NCI-H2081 treated with DMSO at 0.1 percent for 48 hours (cell line): Measurements from ENCODE around the gene NGEF.

Experiments used
- DNase-seq: peaks from one replicate; lab custom pipeline; 2025; lab: John Stamatoyannopoulos, UW

NGEF gene

DNA sequence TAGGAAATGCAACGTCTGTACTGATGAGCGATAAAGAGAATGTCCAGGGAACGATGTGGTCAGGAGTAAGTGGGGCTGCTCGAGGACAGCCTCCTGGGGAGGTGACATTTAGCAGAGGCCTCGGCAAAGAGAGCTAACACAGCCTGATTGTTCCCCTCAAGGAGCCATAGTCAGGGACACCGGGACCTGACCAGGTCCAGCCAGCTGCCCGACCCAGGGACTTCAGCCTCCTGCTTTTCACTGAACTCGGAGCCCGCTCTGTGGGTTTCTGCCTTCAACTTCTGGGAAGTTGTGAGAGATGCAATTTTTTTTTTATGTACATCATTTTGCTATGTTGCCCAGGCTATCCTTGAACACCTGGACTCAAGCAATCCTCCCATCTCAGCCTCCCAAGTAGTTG, 29.5 kb upstream of the NGEF start:
- no peak for DNase-seq

DNA sequence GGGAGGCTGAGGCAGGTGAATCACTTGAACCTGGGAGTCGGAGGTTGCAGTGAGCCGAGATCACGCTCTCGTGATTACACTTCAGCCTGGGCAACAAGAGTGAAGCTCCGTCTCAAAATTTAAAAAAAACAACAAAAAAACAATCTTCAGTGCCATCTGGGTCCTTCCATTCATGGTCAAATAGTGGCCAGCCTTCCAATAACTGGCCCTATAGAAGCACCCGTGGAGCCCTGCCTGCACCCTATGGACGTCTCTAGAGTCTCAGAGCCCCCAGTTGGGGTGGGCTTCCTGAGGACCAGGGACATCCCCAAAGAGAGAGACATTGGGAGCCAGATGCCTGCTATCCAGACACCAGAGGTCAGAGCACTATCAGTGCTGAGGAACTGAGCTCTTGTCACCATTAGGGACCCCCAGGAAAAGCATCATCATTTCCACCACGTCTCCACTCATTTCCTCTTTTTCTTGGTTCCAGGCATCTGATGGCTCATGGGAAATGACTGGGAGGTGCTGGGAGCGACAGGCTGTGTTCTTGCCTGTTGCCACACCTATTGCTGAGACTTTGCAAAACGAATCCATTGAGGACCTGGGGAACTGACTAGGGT, 28.8 kb upstream of the NGEF start:
- no peak for DNase-seq

DNA sequence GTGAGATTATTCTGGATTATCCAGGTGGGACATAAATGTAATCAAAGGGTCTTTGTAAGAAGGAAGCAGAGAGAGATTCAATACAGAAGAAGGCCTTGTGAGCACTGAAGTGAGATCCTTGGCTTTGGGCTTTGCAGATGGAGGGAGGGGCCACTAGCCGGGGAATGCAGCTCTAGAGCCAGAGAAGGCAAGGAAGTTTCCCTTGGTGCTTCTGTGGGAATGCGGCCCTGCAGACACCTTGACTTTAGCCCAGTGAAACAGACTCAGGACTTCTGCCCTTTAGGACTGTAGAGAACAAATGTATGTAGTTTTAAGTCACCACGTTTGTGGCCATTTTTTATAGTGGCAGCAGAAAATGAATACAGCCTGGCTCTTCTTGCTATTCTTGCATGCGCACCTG, 27.5 kb upstream of the NGEF start:
- DNase-seq: no peak

DNA sequence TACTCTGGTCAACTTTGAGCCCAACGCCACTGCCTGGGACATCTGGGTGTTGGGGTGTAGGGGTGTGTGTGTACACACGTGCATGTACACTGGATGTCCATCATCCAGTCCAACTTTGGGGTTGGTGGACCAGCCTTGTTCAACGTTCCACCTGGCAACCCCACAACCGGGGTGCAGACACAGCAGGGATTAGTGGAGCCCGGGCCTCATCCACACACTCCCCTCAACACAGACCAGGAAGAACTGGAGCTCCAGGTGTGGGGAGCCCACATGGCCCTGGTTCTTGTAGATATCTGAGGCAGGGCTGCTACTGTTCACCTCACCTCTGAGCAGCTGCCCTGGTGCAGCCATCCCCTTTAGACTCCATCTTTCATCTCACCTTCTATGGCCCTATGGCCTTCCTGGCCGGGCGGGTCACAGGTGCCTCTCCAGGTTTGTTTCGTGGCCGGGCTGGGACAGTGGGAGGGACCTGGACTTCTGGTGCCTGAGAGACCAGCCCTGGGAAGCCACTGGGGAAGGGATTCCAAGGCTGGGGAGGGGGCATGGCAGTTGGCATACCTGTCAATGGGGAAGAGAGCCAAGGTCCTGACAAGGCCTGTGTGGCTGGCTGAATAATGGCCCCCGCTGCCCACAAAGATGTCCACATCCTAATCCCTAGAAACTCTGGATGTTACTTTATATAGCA, 26.9 kb upstream of the NGEF start:
- DNase-seq: no peak

DNA sequence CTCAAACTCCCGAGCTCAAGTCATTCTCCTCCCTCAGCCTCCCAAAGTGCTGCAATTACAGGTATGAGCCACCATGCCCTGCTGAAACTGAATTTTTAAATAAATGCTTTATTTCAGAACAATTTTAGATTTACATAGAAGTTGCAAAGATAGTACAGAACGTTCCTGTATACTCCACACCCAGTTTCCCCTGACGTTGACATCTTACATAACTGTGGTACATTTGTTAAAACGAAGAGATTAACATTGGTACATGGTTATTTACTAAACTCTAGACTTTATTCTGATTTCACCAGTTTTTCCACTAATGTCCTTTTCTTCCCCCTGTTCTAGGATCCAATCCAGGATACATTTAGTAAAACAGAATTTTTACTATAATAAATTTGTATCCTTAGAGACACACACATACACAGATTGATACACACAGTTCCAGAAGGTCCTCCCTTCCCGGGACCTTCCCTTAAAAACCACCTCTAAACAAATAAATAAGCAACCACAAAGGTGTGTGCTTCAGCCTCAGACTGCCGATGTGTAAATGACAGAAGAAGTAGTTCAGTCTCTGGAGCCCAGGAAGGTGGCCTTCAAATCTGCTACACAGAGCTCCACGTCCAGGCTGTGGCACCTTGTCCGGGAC, 26.3 kb upstream of the NGEF start:
- DNase-seq: no peak

DNA sequence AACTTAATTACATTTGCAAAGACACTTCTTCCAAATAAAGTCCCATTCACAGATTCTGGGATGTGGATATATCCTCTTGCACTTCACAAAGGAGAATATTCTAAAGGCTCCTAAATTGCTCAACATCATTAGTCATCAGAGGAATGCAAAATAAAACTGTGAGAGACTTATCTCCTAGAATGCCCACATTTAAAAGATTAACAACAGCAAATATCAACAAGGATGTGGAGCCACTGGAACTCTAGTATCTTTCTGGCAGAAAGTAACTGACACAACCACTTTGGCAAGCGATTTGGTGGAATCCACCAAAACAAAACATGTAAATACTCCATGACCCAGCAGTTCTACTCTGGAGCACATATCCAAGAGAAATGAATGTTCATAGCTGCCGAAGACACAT, 24.0 kb upstream of the NGEF start:
- DNase-seq: no peak

DNA sequence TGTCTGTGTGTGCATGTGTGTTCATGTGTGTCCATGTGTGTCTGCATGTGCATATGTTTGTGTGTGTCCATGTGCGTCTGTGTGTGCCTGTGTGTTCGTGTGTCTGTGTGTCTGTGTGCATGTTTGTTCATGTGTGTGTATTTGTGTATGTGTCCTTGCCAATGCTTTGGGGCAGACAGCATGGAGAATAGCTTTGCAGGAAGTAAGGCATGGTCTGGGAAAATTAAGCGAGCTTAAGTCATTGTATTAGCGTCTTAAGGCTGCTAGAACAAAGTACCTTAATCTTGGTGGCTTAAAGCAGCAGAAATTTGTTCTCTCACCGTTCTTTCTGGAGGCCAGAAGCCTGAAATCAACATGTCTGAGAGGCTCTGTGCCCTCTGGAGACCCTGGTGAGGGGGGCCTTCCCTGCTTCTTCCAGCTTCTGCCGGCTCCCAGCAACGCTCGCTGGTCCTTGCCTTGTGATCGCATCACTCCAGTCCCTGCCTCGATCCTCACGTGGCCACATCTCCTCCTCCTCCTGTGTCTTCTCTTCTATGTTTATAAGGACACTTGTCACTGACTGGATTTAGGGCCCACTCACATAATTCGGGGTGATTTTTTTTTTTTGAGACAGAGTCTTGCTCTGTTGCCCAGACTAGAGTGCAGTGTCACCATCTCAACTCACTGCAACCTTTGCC, 23.2 kb upstream of the NGEF start:
- no peak for DNase-seq

DNA sequence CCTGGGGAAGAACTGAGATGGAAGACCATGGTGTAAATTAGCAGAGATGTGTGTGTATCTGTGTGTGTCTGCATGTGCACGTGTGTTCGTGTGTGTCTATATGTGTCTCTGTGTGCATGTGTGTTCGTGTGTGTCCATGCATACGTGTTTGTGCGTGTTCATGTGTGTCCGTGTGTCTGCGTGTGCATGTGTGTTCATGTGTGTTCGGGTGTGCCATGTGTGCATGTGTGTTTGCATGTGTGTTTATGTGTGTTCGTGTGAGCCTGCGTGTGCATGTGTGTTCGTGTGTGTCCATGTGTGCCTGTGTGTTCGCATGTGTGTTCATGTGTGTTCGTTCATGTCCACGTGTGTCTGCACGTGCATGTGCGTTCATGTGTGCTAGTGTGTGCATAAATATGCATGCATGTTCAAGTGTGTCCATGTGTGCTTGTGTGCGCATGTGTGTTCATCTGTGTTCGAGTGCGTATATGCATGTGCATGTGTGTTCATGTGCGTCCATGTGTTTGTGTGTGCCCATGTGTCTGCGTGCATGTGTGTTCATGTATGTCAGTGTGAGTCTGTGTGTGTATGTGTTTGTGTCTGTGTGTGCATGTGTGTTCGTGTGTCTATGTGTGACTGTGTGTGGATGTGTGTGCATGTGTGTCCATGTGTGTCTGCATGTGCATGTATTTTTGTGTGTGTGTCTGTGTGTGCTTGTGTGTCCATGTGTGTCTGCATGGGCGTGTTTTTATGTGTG, 22.5 kb upstream of the NGEF start:
- DNase-seq: no peak

DNA sequence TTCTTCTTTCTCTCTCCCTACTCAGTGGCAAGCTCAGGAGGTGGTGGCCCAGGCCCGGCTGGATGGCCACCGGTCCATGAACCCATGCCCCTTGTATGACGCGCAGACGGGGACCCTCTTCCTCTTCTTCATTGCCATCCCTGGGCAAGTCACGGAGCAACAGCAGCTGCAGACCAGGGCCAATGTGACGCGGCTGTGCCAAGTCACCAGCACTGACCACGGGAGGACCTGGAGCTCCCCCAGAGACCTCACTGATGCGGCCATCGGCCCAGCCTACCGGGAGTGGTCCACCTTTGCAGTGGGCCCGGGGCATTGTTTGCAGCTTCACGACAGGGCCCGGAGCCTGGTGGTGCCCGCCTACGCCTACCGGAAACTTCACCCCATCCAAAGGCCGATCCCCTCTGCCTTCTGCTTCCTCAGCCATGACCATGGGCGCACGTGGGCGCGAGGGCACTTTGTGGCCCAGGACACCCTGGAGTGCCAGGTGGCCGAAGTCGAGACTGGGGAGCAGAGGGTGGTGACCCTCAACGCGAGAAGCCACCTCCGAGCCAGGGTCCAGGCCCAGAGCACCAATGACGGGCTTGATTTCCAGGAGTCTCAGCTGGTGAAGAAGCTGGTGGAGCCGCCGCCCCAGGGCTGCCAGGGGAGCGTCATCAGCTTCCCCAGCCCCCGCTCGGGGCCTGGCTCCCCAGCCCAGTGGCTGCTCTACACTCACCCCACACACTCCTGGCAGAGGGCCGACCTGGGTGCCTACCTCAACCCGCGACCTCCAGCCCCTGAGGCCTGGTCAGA, 21.2 kb upstream of the NGEF start:
- DNase-seq: no peak

DNA sequence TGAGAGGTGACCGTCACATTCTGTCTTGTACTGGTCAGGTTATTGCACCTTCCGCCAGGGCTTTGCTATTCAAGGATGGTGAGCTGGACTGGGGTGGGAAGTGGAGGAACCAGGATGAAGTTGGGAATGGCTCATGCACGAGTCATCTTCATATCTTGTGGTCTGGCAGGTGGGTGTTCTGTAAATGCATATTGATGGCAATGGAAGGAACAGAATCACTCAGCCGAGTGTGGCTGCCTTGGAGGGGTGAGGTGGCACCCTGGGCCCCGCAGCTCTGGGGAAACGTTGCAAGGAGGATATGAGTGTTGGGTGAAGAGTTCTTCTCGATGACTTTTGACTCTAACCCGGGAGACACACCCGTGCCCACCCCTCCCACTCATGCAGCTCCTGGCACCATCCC, 20.6 kb upstream of the NGEF start:
- no peak for DNase-seq

DNA sequence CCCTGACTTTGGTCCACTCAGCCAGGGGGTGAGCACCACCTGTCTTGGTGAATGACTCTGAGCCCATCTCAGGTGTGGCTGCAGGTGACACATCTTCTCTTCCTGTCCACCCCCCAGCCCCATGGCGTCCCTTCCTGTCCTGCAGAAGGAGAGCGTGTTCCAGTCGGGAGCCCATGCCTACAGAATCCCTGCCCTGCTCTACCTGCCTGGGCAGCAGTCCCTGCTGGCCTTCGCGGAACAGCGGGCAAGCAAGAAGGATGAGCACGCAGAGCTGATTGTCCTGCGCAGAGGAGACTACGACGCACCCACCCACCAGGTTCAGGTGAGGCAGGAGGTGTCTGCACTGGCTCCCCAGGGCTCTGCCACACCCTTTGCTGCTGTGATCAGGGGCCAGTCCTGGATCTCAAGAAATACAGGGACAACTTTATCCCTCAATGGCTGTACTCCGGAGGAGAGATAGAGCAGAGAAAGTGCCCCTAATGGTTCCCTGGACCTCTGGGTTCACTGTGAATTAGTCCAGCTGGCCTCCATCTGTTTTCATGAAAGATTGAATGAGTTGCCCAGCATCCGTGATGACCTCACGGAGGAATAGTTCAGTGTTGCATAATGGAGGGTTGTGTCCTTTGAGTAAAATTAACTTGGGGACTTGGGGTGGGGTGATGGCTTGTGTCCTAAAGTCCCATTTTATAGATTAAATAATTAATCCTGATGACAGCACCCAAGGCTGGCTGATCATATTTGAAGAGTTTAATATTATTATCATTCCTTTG, 19.7 kb upstream of the NGEF start, which contains the start of gene NEU2:
TSS of gene NEU2 (plus strand) at position 122 of the 770 bp plus-strand sequence. CDS start at position 122, 0 bp downstream.
- no peak for DNase-seq

DNA sequence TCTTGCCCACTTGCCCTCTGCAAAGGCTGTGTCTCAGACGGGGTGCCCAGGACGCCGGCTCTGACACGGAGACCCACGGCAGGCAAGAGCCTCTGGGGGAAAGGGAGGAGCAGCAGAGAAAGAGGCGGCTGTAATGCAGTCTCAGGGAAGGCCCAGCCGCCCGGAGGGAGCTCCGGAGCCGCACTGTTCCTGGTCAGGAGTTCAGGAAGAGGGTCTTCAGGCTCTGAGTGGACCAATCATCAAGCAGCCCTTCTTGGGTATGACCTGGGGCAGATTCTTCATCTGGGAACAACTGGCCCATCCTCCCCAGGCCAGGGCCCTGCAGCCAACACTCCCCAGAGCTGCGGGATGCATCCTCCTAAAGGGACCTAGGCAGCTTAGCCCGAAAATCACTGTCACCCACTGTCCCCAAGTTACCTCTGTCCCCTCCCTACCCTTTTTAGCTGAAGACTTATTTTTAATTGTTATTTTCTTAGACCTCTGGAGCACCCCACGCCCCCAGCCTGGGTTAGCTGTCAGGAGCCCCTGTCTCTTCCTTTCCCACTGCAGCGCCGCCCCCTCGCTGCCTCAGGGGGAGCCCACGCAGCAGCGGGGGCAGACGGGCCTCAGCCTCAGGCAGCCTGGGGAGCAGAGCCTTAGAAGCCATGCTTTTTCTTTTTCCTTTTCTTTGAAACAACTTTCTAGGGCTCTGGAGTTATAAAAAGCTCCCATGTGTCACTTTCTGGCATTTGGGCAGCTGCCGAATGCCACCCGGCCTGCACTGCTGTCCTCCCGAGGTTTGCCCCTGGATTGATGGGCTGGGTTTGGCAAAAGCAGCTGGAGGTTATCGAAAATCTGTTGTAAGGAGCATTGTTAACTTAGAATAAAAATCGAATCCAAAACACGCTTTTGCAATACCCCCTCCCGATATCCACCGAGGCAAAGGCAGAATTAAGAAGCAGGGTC, 18.8 kb upstream of the NGEF start:
- no peak for DNase-seq

DNA sequence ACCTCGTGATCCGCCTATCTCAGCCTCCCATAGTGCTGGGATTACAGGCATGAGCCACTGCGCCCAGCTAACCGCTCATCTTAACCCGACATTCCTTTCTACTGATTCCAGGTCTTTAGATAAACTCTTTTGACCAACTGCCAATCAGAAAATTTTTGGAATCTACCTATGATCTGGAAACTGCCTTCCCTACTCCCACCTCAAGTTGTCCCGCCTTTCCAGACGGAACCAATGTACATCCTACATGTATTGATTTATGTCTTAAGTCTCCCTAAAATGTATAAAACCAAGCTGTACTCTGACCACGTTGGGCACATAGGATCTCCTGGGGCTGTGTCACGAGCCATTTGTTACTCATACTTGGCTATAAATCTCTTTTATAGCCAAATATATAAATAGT, 16.3 kb upstream of the NGEF start:
- DNase-seq: no peak

DNA sequence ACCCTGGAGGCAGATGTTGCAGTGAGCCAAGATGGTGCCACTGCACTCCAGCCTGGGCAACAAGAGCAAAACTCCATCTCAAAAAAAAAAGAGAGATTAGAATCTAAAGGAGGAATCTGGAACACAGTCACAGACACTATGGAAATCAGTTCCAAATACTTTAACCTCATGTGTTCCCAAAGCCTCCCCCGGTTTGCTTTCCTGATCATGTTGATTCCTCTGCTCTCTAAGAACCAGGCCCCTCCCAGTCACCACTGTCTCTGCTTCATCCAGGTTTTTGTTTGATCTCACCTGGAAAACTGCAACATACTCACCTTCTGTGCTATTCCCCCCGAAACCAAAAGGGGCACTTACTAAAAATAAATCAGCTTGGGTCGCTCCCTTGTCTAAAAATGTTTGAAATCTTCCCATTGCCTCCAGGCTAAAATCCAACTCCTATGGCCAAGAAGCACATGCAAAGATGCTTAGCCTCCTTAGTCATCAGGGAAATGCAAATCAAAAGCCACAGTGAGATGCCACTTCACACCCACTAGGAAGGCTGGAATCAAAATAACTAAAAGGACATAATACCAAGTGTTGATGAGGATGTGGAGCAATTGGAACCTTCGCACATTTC, 13.2 kb upstream of the NGEF start:
- DNase-seq: no peak

DNA sequence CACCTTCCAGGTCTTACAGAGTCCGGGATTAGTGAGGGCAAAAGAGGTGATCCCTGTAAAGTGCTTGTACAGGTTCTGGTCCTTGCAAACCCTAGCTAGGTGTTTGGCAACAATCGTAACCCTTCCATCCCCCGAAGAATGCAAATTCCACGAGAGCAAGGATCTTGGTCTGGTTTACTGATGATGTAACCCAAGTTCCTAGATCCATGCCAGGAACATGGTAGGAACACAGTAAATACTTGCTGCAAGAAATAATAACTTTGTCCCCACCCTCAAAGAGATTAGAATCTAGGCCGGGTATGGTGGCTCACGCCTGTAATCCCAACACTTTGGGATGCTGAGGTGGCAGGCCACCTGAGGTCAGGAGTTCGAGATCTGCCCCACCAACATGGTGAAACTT, 12.7 kb upstream of the NGEF start:
- no peak for DNase-seq

DNA sequence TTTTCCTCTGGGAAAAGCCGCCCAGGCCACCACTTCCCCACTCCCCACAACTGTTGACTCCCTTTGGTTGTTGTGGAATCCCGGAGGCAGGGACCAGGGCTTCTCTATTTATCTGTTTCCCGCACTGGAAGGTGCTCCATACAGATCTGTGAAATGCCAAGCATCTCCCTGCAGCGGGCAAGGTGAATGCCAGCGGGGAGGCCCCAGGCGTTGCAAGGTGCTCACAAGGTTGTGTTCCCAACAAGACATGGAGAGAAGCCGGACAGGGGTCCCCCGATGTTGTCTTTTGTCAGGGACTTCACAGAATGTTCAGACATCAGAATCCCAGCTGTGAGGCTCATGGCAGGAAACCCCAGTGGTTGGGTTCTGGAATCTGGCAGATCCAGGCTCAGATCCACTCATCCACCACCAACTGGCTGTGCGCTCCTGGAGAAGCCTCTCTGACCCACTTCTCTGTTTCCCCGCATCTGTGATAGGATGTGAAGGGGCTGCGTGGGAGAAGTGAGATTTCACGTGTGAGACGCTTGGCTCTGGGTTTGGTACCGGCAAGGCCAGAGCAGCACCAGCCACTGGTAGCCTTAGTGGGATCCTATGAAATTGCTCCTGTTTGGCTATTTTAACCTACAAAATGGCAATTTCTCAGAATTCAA, 10.8 kb upstream of the NGEF start:
- no peak for DNase-seq

DNA sequence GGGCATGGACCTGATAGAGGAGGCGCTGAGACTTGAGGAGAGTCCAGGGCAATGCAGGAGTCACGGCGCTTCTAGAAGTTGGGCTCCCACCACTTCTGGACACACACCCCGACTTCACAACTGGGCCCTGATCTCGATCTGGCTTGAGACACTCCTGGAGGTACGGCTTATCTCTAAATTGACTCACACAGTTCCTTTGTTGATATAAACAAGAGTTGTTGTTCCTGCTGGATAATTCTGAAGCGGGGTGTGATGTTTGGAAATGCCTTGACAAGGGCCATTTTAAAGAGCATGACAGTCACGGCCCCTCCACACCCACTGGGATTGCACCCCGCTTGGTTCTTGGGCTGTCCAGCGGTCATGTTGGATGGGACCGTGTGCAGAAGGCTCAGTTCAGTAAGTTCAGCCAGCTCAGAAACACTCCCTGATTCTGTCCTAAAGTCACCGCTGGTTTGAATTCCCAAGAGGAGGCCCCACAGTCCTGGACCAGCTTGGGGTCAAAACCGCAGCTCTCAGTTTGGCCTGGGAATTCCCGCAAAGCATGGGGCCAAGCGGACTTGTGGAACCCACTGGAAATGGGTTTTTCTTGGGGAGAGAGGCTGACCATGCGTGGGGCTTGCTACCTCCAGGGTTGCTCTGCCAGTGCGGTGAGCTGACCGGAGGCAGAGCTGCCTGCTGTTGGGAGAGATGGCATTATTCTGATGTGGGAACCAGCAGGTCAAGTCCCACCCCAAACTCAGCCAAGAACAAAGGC, 10.1 kb upstream of the NGEF start:
- no peak for DNase-seq

DNA sequence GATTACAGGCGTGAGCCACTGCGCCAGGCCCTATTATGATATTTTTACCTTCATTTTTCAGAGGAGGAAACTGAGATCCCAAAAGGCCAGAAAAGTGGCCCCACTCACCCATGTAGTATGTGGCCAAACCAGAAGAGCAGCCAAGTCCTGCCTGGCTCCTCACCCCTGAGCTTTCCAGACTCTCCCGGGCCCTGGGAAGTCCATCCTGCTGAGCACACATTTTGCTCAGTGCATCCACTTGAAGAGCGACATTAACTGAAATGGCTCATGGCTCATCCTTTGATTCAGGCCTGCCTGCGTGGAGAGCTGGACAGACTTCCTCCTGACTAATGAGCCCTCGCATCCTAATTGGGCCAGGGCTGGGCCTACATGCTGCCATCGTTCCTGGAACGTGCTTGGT, 9.5 kb upstream of the NGEF start:
- no peak for DNase-seq
